Right atrium auricular region (tissue), 2 donors: Measurements from ENCODE around the gene MCCC2. TPM values are rescaled to one million over a fixed set of nuclear protein-coding genes. Genes with fewer than 3 reads are reported as not detected.
"Not testable (repeated sequence)": the region's sequence is repeated elsewhere in the genome, so short reads cannot be mapped to it uniquely, and the experiment has no call there.

Experiments used
- DNase-seq: peaks from one replicate; pipeline ENCODE4 v3.0.0-alpha.2; 2019; ENCODE audit warnings: low spot score
- H3K27ac ChIP-seq, 2 donors: fragments of 200-600 bp; sonication (generic); 1 replicate in 1 of 2; 2 replicates in 1 of 2; pipeline ENCODE4 v1.5.1; 2016 to 2019
- H3K27me3 ChIP-seq, 2 donors: fragments of 200-600 bp; sonication (generic); one replicate each; pipeline versions ENCODE4 v1.5.1 to v1.6.0; 2017 to 2019
- H3K36me3 ChIP-seq: fragments of 200-600 bp; sonication (generic); one replicate; pipeline ENCODE4 v1.5.1; 2016
- H3K4me1 ChIP-seq, 2 donors: fragments of 200-600 bp; sonication (generic); one replicate each; pipeline versions ENCODE4 v1.5.1 to v1.6.0; 2017 to 2019
- H3K4me3 ChIP-seq, 2 donors: fragments of 200-600 bp; sonication (generic); 1 replicate in 1 of 2; 2 replicates in 1 of 2; pipeline ENCODE4 v1.5.1; 2017 to 2019; ENCODE audit warnings: mild to moderate bottlenecking in 1 of 2, moderate library complexity in 1 of 2
- H3K9me3 ChIP-seq, 2 donors: fragments of 200-600 bp; sonication (generic); one replicate each; pipeline ENCODE4 v1.5.1; 2019
- total RNA-seq, 2 donors: library from RNA; depleted of rRNA; stranded (reverse); fragments of >200 nt; gene quantifications; one replicate each; pipeline ENCODE4 v1.1.0, GENCODE V29; 2016
- TF ChIP-seq, protein P1 (sequence below), 2 donors: fragments of 200-600 bp; sonication (generic); IDR thresholded peaks; one replicate each; pipeline ENCODE4 v1.5.1; 2019; ENCODE audit warnings: antibody characterized with exemption in 2 of 2

The MCCC2 gene
- total RNA-seq, 2 donors from 2014 or later = 30.7 to 73.6 TPM

DNA sequence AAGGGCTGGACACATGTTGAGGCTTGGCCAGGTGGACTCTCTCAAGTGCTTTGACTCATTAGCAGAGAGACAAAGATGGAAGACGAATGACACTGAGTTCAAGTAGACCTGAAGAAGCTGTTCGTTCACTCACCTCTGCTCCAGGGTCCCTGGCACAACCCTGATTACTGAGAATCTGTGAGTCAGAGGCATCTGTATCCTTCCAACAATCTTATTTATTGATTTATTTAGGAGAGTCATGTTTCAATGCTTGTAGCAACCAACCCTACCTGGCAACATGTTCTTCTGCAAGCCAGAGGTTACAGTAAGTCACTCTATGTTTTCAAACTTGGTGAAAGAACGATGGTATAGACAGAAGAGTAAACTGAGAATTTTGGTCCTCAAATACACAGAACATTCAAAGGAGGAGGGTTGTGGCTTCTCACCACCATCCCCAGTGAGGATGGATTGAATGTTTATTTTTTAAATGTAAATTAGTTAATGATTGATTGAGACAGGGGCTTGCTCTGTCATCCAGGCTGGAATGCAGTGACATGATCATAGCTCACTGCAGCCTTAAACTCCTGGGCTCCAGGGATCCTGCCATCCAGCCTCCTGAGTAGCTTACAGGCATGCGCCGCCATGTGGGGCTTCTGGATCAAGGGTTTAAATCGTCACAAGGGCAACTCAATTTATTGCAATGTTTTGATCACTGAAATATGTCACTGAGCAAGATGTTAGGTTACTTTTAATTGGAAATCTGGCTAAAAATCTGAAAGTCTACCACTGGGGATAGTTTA lies 76.2 kb downstream of the MCCC2 start:
- TF ChIP-seq, protein P1, sequence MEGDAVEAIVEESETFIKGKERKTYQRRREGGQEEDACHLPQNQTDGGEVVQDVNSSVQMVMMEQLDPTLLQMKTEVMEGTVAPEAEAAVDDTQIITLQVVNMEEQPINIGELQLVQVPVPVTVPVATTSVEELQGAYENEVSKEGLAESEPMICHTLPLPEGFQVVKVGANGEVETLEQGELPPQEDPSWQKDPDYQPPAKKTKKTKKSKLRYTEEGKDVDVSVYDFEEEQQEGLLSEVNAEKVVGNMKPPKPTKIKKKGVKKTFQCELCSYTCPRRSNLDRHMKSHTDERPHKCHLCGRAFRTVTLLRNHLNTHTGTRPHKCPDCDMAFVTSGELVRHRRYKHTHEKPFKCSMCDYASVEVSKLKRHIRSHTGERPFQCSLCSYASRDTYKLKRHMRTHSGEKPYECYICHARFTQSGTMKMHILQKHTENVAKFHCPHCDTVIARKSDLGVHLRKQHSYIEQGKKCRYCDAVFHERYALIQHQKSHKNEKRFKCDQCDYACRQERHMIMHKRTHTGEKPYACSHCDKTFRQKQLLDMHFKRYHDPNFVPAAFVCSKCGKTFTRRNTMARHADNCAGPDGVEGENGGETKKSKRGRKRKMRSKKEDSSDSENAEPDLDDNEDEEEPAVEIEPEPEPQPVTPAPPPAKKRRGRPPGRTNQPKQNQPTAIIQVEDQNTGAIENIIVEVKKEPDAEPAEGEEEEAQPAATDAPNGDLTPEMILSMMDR (IDR thresholded peaks at IDR 0.05) = no peak
- Histone ChIP-seq H3K4me3 (no peak overlapping the region), H3K27ac (no peak overlapping the region), H3K9me3 (no peaks in the 10 kb centered on the region), H3K27me3 (no peaks in the 10 kb centered on the region), H3K4me1 (no peaks in the 10 kb centered on the region), H3K36me3 (peaks cover under 1% of the 10 kb centered on the region)
- no peak for DNase-seq

DNA sequence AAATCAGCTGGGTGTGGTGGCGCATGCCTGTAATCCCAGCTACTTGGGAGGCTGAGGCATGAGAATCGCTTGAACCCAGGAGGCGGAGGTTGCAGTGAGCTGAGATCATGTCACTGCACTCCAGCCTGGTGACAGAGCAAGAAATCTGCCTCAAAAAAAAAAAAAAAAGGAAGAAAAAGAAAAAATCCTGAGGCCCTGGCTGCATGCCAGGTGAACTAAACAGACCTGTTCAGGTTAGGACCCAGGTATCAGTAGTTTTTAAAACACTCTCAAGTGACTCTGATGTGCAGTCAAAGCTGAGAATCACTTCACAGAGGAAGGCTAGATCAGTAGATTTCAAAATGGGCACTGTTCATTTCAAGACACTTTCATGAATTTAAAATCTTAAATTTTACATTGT lies 77.5 kb downstream of the MCCC2 start:
- H3K27me3 ChIP-seq, H3K4me1 ChIP-seq, H3K27ac ChIP-seq, H3K9me3 ChIP-seq, H3K36me3 ChIP-seq, H3K4me3 ChIP-seq, DNase-seq: not testable (repeated sequence)

DNA sequence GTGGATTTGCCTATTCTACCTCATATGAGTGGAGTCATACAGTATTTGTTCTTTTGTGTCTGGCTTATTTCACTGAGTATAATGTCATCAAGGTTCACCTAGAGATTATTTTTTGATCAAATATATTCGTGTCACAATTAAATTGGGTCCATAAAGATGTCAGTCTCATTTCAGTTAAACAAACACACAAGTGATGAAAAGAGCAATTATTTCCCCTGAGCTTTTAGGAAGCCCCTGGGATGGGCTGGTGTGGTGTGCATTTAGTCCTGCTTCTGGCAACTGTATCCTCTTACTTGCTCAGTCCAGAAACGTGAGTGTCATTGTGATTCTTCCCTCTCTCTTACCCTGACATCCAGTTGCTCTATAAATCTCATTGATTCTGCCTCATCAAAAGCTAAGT lies 79.2 kb downstream of the MCCC2 start:
- Histone ChIP-seq H3K27ac (no peak overlapping the region), H3K4me3 (no peak overlapping the region), H3K36me3 (no peaks in the 10 kb centered on the region), H3K4me1 (no peaks in the 10 kb centered on the region), H3K9me3 (no peaks in the 10 kb centered on the region), H3K27me3 (no peaks in the 10 kb centered on the region)
- DNase-seq = no peak
- TF ChIP-seq, protein P1 (IDR thresholded peaks at IDR 0.05) = no peak

DNA sequence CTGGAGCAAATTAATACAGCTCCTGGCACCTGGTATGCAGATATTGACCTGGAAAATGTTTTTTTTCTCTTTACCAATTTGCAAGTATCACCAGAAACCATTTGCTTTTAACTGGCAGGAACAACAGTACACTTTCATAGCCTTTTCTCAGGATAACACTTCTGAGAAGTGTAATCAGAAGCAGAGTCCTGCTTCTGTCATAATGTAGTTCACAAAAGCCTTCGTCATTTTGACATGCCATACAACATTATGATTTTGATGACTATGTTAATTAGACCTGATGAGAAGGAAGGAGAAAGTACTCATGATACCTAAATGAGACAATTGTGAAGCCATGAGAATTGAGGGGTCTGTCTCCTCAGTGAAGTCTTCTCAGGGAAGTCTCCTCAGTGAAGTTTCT lies 90.8 kb downstream of the MCCC2 start:
- no peak for DNase-seq
- H3K36me3 ChIP-seq = no peaks in the 10 kb centered on the region
- H3K27ac ChIP-seq = no peak overlapping the region
- H3K4me1 ChIP-seq = no peaks in the 10 kb centered on the region
- no peaks in the 10 kb centered on the region for H3K9me3 ChIP-seq
- no peaks in the 10 kb centered on the region for H3K27me3 ChIP-seq
- no peak overlapping the region for H3K4me3 ChIP-seq
- TF ChIP-seq, protein P1 (IDR thresholded peaks at IDR 0.05) = no peak

DNA sequence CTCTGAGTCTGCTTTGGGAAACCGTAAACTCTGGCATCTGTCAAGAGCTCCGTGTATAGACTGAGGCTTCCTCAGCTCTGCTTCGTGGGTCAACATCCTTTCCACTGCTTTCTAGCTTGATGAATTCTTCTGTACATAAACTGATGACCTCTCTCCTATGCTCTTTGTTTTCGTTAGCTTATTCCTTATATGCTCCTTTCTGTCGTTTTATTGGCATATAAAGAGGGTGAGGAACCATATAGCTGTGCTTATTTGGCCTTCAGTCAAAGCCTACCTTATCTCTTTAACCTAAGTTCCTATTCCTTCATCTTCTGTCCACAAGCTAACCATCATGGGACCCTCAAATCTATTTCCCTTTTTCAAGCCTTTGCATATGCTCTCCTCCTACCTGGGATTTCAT lies 92.6 kb downstream of the MCCC2 start:
- DNase-seq = no peak
- Histone ChIP-seq H3K4me3 (no peak overlapping the region), H3K27me3 (no peaks in the 10 kb centered on the region), H3K4me1 (no peaks in the 10 kb centered on the region), H3K36me3 (no peaks in the 10 kb centered on the region), H3K9me3 (no peaks in the 10 kb centered on the region), H3K27ac (no peak overlapping the region)
- TF ChIP-seq, protein P1 (IDR thresholded peaks at IDR 0.05) = no peak

DNA sequence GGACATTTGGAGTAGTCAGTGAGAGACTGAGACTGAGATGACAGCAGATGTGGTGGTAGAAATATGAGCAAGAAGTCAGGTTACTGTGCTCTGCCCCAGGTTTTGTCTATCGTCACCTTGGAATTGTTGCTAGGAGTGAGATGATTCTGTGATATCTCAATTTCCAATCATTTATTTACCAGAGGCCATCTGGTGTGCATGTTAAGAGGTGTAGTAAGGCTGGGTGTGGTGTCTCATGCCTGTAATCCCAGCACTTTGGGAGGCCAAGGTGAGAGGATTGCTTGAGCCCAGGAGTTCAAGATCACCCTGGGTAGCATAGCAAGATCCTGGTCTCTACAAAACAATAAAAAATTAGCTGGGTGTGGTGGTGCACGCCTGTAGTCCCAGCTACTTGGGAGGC lies 93.4 kb downstream of the MCCC2 start:
- DNase-seq = no peak
- H3K4me1 ChIP-seq = no peaks in the 10 kb centered on the region
- no peaks in the 10 kb centered on the region for H3K9me3 ChIP-seq
- H3K4me3 ChIP-seq = no peak overlapping the region
- no peak overlapping the region for H3K27ac ChIP-seq
- H3K36me3 ChIP-seq = no peaks in the 10 kb centered on the region
- no peaks in the 10 kb centered on the region for H3K27me3 ChIP-seq
- TF ChIP-seq, protein P1 (IDR thresholded peaks at IDR 0.05) = no peak
